D341Med (cell line): ENCODE data around the gene CASKIN1.

Experiments used
- DNase-seq: peaks from one replicate; pipeline ENCODE4 v3.0.0; 2012; ENCODE audit warnings: low spot score

The CASKIN1 gene

DNA sequence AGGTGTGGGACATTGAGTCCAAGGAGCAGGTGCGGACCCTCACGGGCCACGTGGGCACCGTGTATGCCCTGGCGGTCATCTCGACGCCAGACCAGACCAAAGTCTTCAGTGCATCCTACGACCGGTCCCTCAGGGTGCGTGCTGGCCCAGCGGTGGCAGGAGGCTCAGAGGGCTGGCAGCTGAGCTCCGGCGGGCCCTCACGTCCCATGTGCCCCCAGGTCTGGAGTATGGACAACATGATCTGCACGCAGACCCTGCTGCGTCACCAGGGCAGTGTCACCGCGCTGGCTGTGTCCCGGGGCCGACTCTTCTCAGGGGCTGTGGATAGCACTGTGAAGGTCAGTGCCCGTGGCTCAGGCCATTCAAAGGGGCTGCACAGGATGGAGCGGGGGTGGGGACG, 20.4 kb downstream of the CASKIN1 start:
- no peak for DNase-seq

DNA sequence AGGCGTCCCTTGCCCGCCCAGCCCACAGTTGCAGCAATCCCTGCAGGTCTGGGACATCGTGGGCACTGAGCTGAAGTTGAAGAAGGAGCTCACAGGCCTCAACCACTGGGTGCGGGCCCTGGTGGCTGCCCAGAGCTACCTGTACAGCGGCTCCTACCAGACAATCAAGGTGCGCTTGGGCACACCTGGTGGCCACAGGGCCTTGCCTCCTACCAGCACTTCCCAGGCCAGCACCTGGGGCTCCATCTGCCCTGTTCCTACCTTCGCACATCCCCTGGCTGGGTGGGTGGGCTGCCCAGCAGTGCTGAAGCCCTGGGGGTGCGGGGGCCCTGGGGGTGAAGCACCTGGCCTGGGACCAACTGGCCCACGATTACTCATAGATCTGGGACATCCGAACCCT, 21.0 kb downstream of the CASKIN1 start:
- DNase-seq = no peak

DNA sequence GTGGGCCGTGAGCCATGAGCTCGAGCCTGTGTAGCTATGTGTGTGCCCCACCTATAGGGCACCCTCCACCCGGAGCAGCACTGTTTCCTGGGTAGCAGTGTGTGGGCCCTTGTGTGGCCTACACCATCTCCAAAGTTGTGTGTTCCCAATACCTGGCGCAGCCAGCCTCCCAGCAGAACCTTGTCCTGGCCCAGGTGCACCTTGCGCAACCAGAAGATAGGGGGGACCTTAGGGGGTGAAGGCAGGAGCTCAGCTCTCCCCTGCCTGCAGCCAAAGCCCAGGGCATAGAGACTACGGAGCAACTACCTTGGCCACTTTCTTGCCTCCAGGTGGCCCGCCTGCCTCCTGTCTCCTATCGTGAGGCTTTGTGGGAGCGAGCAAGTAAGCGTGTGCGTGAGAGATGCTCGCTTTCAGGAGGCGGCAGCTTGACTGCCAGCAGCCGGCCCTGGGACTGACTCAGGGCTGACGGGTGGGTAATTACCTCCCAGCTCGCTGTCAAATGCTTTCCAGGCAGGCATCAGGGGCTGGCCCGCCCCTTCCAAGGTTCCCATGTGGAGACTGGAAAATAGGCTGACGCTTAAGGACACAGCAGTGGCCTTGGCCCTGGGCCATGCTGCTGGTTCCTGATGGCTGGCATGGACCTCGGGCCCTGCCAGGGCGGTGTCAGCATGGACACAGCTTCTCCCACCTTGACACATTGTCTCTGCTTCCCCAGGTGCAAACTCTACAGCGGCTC, 21.8 kb downstream of the CASKIN1 start:
- no peak for DNase-seq

DNA sequence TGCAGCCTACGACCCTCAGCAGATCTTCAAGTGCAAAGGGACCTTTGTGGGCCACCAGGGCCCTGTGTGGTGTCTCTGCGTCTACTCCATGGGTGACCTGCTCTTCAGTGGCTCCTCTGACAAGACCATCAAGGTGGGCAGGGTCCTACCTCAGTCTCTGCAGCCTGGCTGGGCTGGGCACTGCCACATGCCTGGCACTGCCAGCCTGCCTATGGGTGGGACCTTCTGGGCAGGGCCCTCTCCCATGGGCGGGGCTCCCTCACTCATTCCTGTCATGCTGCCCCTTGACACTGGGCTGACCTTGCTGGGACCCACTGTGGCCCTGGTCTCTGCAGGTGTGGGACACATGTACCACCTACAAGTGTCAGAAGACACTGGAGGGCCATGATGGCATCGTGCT, 22.5 kb downstream of the CASKIN1 start:
- no peak for DNase-seq

DNA sequence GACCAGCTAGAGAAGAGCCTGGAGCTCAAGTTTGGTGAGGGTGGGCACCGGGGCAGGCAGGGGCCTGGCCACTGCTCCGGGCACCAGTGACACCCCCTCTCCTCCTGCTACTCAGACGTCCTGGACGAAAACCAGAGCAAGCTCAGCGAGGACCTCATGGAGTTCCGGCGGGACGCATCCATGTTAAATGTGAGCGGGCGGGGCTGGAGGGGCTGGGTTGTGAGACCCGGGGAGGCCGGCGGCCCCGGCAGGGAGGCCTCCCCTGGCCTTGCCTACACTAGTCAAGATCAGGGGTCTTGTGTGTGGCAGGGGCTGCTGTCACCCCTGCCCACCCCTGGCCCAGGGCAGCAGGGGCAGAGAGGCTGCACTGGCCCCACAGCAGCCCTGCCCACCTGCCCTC, 23.0 kb downstream of the CASKIN1 start:
- no peak for DNase-seq

DNA sequence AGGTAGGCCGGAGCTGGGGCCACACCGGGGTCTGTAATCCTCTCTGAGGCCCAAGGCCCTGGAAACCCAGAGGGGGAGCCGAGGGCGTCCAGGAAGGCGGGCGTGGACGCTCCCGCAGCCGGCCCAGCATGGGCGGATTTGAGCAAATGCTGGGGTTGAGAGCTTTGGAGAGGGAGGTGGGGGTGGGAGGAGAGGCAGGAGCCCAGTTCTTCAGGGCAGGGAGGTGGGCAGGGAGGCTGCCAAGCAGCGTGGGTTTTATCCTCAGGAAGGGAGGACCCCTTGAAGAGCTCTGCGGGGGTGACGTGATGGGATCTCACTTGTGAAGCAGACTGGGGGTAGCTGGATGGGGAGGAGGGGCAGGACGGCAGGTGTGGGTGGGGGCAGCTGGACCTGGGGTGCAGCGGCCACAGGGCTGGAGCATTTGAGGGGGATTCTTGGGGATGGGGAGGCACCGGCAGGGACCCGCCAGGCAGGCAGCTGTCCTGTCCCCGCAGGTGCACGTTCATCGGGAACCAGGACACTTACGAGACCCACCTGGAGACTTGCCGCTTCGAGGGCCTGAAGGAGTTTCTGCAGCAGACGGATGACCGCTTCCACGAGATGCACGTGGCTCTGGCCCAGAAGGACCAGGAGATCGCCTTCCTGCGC, 23.6 kb downstream of the CASKIN1 start:
- no peak for DNase-seq

DNA sequence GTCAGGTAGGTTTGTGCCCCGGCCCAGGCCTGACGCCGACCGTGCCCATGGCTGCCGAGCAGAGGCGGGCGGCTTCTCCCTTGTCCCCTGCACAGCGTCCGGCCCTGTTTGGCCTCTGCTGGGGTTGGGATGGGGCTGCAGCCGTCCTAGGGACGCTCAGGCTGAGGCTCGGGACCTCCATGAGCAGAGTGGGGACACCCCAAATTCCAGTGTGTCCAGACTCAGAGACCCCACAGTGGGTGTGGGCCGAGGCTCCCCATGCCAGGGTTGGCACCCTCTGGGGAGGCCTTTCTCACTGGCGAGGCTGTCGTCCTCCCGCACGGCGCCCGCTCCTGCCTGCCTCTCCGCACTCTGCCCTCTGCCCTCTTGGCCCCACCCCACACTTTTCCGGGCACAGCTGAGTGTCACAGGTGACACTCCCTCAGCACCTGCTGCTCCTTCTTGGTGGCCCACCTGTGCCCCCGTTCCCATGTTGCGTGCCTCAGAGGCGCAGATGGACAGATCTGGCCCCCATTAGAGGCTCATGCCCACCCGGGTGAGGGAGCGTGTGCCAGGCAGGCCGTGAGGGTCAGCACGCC, 24.7 kb downstream of the CASKIN1 start:
- DNase-seq = no peak

DNA sequence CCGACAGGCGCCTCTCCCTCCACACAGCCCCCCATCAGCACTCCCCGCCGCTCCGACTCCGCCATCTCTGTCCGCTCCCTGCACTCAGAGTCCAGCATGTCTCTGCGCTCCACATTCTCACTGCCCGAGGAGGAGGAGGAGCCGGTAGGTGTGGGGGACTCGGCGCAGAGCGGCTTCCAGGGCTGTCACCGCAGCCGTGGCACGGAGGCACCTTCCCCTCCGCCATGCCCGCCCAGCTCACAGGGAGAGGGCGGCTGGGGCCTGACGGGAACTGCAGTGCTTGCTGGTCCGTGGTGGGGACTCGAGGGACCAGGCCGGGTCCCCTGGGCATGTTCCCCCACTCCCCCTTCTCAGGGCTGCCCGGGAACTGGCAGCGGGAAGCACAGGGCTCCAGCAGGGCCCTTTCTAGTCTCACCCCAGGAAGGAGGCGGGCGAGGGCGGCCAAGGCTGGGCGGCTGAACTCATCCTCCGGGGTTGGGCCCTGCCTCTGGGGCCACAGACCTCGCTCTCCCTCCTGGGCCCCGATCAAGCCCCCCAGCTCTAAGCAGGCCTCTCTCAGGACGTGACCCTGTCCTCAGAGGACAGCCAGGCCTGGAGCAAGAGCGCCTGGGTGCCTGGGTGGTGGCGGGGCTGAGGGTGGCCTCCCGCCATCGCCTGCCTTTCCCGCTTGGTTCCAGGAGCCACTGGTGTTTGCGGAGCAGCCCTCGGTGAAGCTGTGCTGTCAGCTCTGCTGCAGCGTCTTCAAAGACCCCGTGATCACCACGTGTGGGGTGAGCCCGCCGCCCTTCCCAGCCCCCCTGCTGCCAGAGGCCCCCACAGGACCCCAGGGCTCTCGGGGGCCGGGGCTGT, 25.6 kb downstream of the CASKIN1 start:
- no peak for DNase-seq

DNA sequence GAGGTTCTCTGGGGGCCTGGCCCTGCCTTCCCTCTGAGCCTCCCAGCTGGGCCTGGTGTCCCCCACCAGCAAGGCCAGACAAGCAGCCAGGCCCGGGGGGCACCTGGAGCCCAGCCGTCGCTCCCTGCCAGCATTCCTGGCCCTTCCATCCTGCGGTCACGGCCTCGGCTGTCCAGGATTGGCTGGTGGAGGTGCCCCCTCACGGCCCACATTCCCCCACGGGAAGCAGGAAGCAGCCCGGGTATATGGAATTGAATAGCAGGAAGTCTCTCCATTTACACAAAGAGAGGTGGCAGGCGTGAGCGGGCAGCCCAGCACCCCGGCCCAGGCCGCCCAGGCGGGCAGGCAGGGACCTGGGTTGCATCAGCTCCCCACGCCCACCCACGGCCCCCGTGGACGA, 26.3 kb downstream of the CASKIN1 start:
- DNase-seq = no peak

DNA sequence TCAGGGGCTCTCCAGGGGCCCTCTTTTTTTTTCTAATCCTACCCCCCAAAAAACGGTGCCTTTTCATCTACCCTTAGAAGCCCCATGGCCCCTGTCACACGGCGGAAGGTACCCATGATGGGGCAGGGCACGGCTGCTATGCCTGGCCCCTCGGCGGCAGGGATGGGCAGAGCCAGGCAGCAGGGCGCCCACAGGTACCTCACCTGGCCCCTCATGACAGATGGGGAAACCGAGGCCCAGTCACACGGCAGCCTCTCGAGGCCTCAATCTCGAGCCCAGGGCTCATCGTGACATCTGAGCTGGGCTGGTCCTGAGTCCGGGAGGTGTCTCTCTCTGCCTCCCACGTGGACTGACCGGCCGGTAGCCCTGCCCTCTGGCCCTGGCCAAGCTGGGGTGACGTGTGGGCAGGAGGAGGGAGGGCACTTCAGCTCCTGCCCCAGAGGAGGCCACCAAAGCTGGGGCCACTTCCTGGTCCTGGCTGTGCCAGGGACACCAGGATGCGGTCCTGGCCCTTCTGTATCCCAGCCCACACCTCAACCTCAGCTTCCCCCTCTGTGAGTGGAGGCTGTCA, 29.3 kb downstream of the CASKIN1 start:
- no peak for DNase-seq

DNA sequence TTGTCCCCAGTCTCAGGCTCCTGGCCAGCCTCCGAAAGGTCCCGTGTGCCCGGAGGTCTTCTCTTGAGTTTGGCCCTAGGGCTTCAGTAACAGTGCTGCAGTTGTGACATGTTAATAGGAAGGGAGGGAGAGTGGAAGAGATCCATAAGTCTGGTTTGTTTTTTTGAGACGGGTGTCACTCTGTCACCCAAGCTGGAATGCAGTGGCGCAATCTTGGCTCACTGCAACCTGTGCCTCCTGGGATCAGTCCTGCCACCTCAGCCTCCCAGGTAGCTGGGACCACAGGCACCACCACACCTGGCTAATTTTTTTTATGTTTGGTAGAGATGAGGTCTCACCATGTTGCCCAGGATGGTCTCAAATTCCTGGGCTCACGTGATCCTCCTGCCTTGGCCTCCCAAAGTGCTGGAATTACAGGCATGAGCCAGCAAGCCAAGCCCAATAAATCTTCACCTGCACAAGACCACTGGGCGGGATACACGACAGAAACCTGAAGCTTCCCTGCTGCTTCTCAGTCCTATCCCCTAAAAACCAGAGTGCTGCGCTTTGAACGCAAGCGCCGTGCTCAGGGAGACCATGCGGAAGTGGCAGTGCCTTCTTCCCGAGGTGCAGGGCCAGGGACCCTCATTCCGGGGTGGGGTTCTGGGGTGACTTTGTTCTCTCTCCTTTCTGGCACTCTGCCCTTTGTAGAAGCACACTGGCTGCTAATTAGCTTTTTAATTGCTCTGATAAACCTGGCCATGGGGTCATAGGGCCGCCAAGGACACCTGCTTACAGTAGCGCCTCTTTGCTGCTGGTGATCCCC, 29.9 kb downstream of the CASKIN1 start:
- no peak for DNase-seq

DNA sequence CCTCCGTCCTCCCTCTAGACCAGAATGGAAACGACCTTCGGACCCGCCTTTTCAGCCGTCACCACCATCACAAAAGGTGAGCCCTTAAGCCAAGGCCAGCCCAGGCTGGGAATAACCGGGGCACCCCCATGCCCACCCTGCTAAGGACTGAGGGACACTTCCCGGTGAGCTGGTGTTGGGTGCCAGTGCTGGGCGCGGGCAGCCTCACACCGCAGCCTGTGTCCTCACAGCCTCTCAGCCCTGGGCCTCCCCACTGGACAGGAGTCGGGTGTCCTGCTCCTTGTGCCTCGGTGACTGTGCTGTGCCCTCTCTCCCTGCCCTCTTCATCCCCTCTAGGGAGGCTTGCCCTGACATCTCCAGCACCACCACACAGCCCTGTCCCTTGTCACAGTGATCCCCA, 30.5 kb downstream of the CASKIN1 start:
- no peak for DNase-seq

DNA sequence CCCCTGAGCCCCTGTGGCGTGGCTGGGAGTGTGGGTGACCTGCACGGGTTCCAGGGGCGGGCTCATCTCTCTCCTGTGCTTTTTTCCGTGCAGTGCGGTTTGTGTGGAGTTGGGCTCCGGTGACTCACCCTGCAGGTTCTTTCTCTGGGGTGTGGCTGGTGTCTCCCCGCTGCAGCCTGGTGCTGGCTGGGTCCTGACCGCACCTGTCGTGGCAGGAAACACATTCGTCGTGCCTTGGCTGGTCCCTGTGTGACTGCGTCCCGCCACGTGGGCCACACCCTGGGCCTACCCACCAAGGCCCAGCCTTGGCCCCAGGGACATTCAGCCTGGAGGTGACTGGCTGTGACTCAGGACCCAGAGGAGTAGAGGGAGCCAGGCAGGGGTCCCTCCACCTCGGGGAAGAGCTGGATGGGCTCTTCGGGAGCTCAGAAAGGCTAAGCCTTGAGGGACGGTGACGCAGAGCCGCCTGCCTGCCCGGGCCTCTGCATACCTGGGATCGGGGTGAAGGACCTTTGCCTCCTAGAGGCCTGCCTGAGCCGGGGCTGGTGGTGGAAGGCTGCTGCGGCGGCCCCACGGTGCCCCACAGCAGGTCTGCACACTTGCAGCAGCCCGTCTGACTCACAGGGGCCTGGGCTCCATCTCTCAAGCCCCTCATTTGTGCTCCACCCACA, 33.1 kb downstream of the CASKIN1 start:
- no peak for DNase-seq

DNA sequence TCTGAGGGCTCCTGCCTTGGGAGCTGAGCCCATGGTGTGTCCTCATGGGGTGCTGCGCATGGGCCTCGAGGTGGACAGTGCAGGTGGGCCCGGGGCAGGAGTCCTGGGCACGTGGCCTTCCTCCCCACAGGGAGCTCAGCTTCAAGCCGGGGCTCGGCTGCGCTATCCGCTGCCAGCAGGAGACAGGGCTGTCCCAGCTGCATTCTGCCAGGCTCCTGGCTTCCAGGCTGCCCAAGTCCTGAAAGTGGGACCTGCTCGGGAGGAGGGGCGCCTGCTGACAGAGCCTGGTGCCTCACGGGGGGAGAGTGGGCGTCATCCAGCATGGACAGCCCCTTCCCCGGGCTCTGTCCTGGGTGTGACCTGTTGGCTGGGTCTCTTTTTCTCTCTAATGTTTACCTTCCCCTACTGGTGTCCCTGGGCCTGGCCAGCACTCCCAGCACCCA, 33.7 kb downstream of the CASKIN1 start:
- DNase-seq = no peak

DNA sequence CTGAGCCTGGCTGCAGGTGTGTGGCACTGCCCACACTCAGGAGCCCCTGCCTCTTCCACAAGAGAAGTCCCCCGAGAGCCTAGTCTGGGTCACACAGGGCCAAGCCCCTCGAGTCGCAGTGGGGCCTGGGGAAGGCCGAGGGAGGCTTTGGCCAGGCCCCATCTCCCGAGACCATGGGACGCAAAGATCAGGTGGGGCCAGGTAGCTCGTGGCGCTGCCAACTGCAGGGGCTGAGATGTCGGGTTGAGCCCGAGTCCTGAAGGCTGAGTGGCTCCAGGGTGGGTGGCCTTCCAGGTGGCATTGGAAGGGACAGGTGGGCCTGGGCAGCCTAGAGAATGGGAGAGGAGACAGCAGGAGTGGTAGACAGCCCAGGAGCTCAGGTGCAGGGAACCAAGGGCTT, 34.5 kb downstream of the CASKIN1 start:
- no peak for DNase-seq

DNA sequence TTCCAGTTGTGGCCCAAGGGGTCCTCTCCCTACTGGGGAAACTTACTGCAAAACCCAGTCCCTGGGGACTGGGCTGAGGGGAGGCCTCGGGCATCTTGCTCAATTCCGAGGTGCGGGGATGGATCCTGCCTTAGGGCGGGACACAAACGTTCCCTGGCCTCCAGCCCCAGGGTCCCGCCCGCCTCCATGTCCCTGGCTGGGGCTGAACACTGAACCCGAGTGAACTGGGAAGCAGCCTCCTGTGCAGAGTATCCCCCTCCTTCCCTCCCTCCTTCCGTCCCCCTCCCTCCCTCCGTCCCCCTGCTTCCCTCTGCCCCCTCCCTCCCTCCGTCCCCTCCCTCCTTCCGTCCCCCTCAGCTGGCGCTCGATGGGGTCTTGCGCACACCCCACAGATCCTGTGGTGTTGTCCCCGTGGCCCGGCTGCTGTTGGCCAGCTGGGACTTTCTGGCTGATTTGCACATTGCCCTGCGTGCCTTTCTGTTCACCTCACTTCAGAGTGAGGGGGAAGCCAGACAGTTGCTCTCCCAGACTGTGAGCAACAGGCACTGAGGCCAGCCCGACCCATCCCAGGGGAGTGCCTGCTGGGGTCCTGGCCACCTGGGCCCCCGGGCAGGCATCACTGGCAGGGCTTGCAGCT, 35.4 kb downstream of the CASKIN1 start:
- DNase-seq = no peak

DNA sequence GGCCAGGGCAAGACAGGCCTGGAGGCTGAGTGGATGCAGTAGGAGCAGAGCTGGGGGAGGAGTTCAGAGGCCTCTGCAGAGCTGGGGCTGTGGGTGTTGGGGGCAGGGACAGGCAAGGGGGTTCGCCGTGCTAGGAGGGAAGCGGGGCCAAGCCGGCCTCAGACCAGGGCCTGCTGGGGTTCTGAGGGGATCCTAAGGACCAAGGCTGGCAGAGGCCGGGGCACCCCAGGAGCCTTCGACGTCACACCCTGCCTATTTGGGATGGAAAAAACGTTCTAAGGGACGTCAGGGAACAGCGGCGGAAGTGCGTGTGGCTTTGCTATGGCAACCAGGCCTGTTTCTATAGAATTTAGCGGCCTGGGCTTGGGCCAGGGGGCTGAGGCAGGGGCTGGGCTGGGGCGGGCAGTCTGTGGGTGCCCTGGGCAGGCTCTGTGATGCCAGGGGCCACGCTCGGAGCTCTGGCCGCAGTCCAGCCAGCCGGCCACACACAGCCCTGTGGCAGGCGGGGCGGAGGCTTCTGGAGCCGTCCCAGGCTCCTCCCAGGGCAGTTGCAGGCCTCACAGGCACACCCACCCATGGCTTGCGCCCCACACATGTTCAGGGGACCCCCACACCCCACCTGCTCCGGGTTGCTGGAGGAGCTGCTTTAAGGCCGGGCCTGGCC, 37.1 kb downstream of the CASKIN1 start:
- DNase-seq = no peak

DNA sequence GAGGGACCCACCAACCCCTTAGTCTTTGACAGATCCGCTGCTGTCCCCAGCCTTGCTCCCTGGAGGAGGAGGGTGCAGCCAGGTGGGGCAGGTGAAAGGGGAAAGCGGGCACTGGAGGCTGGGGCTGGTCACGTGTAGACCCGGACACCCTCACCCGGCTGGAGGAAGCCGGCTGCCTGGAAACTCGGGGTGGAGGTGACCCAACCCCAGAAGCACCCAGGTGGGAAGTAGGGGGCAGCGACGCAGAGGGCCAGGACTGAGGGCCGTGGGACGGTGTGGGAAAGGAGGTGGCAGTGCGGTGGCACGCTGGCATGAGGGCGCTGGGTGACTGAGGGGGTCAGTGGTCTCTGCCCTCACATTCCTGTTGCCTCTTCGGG, 38.2 kb downstream of the CASKIN1 start:
- no peak for DNase-seq

DNA sequence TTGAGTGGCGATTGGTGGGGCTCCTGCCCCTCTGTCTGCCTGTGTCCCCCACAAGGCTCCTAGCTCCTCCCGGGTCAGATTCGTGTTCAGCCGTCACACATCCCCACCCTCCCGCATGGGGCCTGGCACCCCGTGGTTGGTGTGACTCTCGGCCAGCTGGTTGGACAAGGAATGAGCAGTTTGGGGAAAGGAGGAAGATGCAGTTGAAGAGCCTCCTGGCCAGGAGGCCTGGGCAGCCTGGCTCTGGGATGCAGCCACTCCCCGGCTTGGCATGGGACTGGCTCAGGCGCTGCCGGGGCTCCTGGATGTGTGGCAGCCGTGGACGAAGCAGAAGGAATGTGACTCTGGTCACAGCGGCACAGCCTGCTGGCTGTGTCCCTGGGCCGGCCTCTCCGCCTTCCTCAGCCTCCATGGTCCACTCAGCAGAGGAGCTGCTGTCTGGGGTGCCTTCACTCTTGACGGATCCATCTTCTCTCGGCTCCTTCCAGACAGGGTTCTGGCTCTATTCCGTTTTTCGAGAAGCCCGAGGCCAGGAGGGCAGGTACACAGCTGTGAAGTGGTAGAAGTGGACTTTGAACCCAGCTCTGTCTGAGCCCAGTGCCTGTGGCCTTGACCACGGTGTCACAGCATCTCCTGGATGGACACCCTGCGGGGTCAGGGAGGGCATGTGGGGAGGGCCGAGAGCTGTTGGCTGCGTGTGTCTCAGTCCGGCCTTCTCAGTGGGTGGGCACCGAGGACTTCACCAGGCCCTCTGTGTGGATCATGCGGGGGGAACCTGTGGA, 38.7 kb downstream of the CASKIN1 start:
- DNase-seq = no peak
